GM21447 (cell line): ENCODE results near the gene LRP10.
A peak's percentile ranks its signal among the peaks of the same experiment; 100 is the strongest.
"Not testable (repeated sequence)": the region's sequence is repeated elsewhere in the genome, so short reads cannot be mapped to it uniquely, and the experiment has no call there.

Experiments used
- ATAC-seq: cut with Tn5 transposase; IDR thresholded peaks from one replicate; pipeline ENCODE4 v1.9.1; 2021; ENCODE audit not compliant: unreplicated experiment

The LRP10 gene

DNA sequence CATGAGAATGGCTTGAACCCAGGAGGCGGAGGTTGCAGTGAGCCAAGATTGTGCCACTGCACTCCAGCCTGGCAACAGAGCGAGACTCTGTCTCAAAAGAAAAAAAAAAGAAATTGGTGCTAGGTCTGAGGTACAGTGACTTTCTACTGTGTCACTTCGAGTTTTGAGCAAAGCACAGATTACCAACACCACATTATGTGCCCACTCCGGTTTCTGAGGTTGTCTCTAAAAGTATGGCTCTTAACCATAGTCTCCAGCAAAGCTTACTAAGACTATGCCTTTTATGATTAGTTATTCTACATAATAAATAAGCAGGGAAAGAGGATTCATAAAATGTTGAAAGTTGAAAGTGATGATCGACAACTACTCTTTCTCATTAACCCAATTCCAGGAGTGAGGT lies 39.4 kb downstream of the LRP10 start:
- ATAC-seq, result no peak

GRCh38 chr14:22914836-22915235 lies 43.3 kb downstream of the LRP10 start:
- not testable (repeated sequence) for ATAC-seq

DNA sequence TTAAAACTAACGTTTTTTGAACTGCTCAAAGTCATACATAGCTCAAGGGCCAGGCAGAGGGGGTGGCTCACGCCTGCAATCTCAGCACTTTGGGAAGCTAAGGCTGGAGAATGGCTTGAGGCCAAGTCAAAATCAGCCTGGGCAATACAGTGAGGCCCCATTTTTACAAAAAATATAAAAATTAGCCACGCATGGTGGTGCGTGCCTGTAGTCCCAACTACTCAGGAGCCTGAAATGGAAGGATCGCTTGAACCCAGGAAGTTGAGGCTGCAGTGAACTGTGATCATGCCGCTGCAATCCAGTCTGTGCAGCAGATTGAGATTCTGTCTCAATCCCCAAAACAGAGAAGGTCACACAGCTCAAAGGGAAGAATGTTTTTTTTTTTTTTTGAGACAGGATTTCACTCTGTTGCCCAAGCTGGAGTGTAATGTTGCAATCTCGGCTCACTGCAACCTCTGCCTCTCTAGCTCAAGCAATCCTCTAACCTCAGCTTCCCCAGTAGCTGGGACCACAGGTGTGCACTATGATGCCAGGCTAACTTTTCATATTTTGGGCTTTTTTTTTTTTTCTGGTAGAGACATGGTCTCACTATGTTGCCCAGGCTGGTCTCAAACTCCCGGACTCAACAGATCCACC lies 44.5 kb downstream of the LRP10 start:
- no peak for ATAC-seq

DNA sequence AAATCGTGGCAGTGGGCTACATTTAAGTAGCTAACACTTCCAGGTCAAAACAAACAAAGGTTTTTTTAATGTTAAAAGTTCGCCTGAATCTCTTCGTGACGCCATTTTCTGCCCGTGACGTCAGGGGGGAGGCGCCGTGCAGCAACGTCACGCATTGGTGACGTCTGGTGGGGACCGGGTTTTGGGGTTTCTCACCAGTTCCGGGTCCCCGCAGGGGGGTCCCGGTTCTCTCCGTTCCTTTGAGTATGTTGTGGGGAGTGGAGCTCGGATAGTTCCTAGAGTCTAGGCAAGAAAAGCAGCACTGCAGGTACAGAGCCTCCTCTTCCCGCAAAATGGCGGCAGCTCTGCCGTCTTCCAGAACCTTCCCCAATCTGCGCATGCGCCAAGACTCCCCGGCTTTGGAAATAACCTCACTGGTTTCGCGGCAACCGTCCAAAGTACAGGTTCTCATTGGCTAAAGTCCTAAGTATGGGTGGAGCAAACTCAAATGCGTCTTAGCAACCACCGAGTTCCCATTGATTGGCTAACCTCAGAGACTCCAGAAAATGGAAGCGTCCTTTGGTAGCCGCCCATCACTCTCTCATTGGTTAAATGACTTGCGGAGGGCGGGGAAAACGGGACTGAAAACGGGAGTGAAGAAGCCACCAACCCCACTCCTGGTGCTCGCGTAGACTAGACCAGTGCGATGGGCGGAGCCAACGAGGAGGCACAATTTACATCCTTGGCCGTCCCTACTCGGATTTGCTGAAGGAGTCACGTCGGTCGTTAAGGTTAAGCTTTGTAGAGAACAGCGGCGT lies 47.5 kb downstream of the LRP10 start, which contains the start of gene RBM23:
RBM23 (minus strand) TSS at position 346 of the 797 bp plus-strand sequence.
- peak; percentile 91 for ATAC-seq

- peak; percentile 3 for ATAC-seq
Measured at GRCh38 chr14:22919601-22919921, 48.0 kb downstream of the LRP10 start.

- ATAC-seq, result no peak
Measured at GRCh38 chr14:22920697-22921096, 49.2 kb downstream of the LRP10 start.

DNA sequence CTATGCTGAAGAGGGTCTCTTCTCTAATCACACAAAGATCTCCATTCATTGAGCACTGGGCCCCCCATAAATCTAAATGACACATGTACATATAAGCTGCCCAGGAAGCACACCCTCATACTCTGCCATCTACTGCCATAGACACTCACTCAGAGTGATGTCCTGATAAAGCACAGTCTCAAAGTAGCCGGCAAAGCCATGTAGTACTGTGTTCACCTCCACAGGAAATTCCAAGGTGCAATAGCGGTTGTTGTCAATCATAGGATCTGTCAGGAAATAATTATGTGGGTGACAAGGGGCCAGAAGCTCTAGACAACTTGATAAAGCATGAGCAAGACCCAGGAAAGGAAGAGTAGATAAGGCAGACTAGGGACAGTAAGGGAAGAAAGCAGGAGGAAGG lies 50.8 kb downstream of the LRP10 start:
- ATAC-seq, result no peak

DNA sequence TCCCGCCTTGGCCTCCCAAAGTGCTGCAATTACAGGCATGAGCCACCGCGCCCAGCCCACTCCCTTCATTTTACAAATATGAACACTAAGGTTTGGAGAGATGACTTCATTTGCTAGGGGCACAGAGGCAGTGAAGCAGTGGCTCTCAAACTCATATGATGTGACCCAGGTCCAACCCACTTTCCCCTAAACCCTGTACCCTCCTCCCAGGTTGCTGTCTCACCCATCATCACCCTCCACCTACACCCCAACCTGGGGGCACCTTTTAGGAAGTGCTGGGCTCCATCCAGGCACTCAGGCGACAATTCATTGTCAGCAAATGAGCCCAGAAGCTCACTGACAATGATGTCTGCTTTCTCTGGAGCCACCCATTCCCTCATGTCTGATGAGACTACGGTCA lies 52.2 kb downstream of the LRP10 start:
- no peak for ATAC-seq

DNA sequence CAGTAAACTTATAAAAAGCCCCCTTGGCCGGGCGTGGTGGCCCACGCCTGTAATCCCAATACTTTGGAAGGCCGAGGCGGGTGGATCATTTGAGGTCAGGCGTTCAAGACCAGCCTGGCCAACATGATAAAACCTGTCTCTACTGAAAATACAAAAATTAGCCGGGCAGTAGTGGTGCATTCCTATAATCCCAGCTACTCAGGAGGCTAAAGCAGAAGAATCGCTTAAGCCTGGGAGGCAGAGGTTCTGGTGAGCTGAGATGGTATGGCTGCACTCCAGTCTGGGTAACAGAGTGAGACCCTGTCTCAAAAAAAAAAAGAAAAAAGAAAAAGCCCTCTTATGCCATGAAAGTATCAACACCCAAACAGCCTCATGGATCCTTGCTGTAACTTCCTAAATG lies 54.0 kb downstream of the LRP10 start:
- ATAC-seq, result no peak

GRCh38 chr14:22926316-22926715 lies 54.8 kb downstream of the LRP10 start:
- ATAC-seq, result no peak

- ATAC-seq, result no peak
Measured at GRCh38 chr14:22928237-22929103, 56.9 kb downstream of the LRP10 start.

DNA sequence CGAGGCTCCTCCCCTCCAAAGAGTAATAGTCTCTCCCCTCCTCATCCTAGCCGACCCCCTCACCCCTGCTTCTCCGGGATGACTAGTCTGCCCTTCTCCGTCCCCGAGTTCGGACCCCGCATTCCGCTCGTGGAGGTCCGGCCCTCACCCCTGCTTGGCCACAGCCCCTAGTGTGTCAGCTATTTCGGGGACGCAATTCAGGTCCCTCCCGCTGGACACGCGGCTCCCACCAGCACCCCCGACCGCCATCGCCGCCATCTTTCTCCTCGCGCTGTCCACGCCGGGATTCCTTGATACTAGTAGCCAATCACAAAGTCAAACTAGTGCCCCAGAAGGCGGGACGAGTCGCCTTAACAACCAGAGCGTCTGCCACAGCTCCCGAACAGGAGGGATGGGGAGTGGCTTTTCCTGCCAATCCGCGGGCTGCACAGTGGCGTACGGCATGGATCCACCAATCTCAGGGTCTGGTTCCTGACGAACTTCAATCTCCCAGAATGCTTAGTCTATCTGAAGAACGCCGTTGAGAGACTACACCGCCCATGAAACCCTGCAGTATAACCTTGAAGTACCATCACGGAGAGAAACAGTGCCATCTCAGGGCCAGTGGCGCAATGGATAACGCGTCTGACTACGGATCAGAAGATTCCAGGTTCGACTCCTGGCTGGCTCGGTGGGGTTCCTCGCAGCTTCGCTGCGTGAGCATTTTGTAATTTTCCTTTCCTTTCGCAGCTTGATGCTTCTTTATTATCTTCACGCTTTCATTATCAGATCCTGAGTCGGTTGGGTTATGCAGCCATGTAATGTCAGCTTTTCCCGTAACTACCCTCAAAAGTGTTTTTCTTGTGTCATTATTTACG lies 57.8 kb downstream of the LRP10 start, which contains the start of gene PRMT5:
PRMT5 (minus strand) TSS at position 273 of the 857 bp plus-strand sequence; CDS start at position 258, 15 bp downstream.
- peak; percentile 95 for ATAC-seq

GRCh38 chr14:22929961-22930364 lies 58.4 kb downstream of the LRP10 start:
- no peak for ATAC-seq
